Mononuclear cell (primary cell): ENCODE data around the gene C11orf71. TPM values are rescaled to one million over a fixed set of nuclear protein-coding genes. Genes with fewer than 3 reads are reported as not detected.
A peak's percentile ranks its signal among the peaks of the same experiment; 100 is the strongest.

Experiments
- H3K27me3 ChIP-seq: 2 replicates; pipeline ENCODE4 v1.6.0; 2011; ENCODE audit warnings: low read length, control low read depth; ENCODE audit not compliant: insufficient read depth
- H3K4me1 ChIP-seq: 2 replicates; pipeline ENCODE4 v1.5.1; 2011; ENCODE audit warnings: mild to moderate bottlenecking, low read length, control low read depth; ENCODE audit not compliant: insufficient read depth
- H3K4me3 ChIP-seq: 2 replicates; pipeline ENCODE4 v1.5.1; 2011; ENCODE audit warnings: mild to moderate bottlenecking, low read length, moderate library complexity
- H3K9me3 ChIP-seq: 2 replicates; pipeline ENCODE4 v1.5.1; 2011; ENCODE audit warnings: low read depth, mild to moderate bottlenecking, control low read depth, low read length
- total RNA-seq: library from RNA; depleted of rRNA; stranded (reverse); fragments of >200 nt; gene quantifications from one replicate; pipeline ENCODE4 v1.2.3, GENCODE V29; 2012

Gene C11orf71, protein sequence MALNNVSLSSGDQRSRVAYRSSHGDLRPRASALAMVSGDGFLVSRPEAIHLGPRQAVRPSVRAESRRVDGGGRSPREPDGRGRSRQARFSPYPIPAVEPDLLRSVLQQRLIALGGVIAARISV
- total RNA-seq = 8.8 TPM

DNA sequence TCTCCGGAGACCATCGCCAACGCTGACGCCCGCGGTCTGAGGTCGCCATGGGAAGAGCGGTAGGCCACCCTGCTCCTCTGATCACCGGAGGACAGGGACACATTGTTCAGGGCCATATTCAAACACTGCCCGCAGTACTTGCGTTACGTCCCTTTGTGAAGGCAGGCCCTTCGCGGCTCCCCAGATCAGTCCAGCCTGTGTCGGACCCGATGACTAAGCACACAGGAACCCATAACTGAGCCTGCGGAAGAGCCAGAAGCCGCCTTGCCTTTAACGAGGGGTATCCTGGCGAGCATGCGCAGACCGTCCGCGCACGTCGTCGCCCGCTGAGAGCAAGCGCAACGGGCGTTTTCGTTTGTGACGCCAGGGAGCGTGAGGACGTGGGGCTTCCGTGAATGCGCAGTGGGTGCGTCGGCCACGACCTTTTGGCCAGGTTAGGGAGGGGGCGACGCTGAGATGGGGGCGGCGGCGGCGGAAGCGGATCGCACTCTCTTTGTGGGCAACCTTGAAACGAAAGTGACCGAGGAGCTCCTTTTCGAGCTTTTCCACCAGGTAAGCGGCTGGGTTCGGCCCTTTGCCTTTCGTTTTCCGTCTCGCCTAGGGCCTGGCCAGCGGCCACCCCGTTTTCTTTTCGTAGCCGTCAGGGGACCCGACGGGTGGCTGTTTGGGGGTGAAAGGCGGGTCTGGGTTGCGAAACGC lies at the start of gene C11orf71, which contains the start of gene RBM7:
TSS of gene C11orf71 (minus strand) at position 296 of the 699 bp plus-strand sequence. CDS start at position 116, 180 bp downstream.
TSS of gene RBM7 (plus strand) at position 451 of the 699 bp plus-strand sequence. CDS start at position 457, 6 bp downstream.
- Histone ChIP-seq H3K4me3 (peak within 1 kb of the TSS; percentile 91), H3K9me3 (no peaks in the 10 kb centered on the region), H3K27me3 (no peaks in the 10 kb centered on the region), H3K4me1 (peaks cover 25% of the 10 kb centered on the region)

DNA sequence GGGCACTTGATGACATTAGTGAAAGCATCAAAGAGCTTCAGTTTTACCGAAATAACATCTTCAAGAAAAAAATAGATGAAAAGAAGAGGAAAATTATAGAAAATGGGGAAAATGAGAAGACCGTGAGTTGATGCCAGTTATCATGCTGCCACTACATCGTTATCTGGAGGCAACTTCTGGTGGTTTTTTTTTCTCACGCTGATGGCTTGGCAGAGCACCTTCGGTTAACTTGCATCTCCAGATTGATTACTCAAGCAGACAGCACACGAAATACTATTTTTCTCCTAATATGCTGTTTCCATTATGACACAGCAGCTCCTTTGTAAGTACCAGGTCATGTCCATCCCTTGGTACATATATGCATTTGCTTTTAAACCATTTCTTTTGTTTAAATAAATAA lies 49.5 kb upstream of the C11orf71 start:
- no peaks in the 10 kb centered on the region for H3K9me3 ChIP-seq
- no peak overlapping the region for H3K4me3 ChIP-seq
- no peaks in the 10 kb centered on the region for H3K4me1 ChIP-seq
- H3K27me3 ChIP-seq = no peaks in the 10 kb centered on the region

DNA sequence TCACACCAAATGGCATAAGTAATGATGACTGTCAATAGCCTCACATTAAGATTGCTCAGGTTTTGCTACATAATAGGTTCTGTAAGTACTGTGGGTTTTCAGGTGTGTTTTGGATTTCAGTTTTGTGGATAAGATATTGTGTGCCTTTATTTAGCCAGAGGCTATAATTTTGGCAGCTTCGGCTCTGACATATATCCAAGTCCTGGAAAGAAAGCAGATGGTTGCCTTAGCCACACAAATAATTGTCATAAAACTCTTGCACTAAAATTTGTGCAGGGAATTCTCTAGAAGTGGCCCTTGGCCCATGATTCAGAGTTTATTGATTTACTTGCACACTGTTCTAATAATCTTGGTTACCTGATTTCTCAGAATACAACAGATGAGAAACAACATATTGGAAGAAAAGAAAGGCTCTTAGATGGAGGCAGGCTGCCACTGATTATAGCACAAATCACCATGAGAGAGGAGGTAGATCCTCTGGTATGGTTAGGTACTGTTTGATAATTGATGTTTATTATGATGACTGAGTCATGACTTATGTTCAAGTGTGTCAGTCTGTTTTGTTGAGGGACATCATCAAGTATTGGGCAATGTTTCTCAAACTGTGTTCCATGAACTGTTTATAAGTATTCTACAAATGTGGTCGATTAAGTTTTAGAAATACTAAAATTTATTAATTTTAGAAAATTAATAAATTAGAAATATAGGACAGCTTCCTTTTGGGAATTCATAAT lies 48.6 kb upstream of the C11orf71 start:
- no peaks in the 10 kb centered on the region for H3K27me3 ChIP-seq
- no peak overlapping the region for H3K4me3 ChIP-seq
- H3K4me1 ChIP-seq = no peaks in the 10 kb centered on the region
- H3K9me3 ChIP-seq = no peaks in the 10 kb centered on the region

DNA sequence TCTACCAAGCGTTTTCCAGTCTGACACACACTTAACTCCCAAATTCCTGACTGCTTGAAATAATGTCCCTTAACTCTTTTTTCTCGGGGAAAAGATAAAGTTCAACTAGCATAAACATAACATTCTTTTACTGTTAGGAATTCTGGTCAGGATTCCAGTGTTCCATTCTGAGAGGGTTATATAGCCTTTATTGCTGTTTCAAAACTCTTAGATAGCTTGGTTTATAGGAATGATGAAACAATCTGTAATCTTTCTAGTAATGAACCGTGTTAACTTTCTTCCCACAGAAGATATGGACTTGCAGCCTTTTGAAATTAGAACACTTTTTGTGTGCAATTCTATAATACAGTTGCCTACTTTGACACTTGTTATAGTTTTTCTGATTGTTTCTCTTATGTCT lies 47.6 kb upstream of the C11orf71 start:
- Histone ChIP-seq H3K9me3 (no peaks in the 10 kb centered on the region), H3K4me3 (no peak overlapping the region), H3K27me3 (no peaks in the 10 kb centered on the region), H3K4me1 (no peaks in the 10 kb centered on the region)

DNA sequence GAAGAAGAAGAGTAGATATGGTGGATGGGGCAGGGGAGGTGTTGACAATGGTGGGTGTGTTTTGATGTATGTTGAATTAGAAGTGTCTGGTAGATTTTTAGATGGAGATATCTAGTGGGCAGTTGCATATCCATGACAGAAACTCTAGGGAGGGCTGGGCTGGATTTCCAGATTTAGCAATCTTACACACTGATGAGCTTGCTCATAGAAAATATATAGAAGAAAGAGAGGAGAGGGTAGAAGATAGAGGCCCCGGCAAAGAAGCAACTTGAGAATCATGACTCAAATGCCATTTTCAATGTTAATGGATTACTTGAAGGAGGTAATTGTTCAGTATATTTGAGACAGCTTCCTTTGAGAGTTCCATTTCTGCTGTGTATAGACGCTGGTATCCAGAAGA lies 47.1 kb upstream of the C11orf71 start:
- Histone ChIP-seq H3K9me3 (no peaks in the 10 kb centered on the region), H3K4me3 (no peak overlapping the region), H3K27me3 (no peaks in the 10 kb centered on the region), H3K4me1 (no peaks in the 10 kb centered on the region)

DNA sequence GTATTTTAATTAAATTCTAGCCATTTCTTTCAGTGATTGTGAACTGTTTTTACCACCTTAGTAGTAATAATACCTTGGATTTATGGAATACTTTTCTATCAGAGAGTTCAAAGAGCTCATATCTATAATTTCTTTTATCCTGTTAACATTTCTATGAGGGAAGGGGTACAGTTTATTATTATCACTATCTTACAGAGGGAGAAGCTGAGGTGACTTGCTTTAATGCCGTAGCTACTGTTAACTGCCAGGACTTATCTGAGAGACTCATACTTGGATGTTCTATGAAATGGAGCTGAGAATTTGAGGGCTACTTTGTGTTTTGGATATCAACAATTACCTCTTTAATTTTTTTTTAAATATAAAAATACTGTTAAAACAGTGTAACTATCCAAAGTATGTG lies 42.2 kb upstream of the C11orf71 start:
- H3K27me3 ChIP-seq = no peaks in the 10 kb centered on the region
- no peaks in the 10 kb centered on the region for H3K9me3 ChIP-seq
- no peak overlapping the region for H3K4me3 ChIP-seq
- H3K4me1 ChIP-seq = peaks cover 14% of the 10 kb centered on the region

DNA sequence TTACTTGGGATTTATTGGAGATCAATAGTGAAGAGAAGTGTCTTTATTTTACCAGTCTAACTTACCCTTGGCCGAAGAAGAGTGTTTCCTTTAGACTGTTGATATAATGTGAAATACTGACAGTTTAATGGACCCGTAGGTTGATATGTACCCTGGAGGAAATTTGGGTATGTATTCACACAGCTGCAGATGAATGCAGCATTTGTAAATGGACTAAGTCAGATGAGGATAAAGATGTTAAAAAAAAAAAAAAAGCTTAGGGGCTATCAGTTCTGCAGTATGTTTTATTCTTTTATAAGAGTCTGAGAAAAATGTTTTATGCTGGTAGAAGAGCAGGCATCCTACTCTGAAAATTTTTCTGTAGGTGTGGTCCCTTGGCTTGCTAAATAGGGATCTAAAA lies 41.6 kb upstream of the C11orf71 start:
- H3K4me3 ChIP-seq = no peak overlapping the region
- H3K27me3 ChIP-seq = no peaks in the 10 kb centered on the region

DNA sequence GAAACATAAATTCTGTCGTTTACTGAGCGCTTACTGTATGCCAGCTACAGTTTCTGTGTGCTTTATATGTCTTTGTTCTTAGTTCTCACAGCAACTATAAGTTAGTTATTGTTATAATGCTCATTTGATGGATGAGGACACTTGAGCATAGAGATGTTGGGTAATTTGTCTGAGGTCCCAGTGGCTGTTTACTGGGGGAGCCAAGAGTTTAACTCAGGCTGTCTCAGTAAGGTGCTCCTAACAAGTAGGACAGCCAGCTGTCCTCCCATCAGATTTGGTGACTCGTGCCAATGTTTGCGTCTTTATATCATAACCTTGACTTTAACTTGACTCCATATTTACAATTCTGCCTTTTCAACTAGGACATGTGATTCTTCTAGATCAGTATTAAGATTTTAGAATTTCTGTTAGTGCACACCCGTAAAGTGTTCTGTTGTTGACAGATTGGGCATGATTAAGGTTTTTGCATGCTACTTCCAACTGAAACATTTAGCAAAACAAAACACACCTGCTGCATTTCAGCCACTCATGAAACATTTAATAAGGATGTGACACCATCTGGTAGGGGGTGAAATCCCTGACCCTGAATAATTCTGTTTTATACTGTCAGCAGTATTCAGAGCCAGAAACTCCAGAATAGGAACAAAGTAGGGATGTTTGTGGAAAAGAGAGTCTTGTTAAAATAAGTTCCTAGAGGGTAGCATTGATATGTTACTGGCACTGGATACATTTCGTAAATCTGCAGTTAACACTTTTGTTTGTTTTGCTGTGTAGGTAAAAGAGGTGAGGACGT lies 40.9 kb upstream of the C11orf71 start:
- Histone ChIP-seq H3K4me1 (peaks cover 14% of the 10 kb centered on the region), H3K4me3 (no peak overlapping the region), H3K27me3 (no peaks in the 10 kb centered on the region), H3K9me3 (no peaks in the 10 kb centered on the region)

More for the DNA sequence above, 41.6 kb upstream of the C11orf71 start:
- no peaks in the 10 kb centered on the region for H3K9me3 ChIP-seq
- peaks cover 14% of the 10 kb centered on the region for H3K4me1 ChIP-seq

DNA sequence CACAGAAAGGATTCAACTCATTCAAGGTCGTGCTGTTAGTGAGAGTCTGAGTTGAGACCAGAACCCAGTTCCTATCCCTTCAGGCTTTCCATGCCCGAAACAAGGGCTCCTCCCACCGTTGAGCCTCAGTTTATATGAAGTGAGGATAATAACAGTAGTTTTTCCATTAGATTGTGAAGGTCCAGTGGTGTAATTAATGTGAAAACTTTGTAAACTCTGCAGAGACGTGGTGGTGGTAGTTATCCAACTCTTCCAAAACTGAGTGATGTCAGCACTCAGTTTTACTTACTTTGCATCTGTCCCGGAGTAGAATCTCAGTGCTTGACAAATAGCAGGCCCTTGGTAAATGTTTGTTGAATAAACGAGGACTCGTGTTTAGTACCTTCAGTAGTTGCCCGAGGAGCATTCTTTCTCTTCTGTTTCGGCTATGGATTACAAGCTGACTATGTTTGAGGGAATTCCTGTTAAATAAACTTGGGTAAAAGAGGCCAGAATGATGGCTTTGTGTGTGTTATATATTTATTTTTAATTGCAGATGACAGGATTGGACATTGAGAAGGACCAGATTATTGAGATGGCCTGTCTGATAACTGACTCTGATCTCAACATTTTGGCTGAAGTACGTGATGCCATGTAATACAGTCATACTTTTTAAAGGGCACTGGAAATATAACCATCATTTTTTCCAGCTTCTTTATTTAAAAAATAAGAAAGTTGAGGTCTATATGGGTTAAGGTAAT lies 40.0 kb upstream of the C11orf71 start:
- no peaks in the 10 kb centered on the region for H3K9me3 ChIP-seq
- peaks cover 14% of the 10 kb centered on the region for H3K4me1 ChIP-seq
- H3K27me3 ChIP-seq = no peaks in the 10 kb centered on the region
- peak overlapping the region; percentile 66 for H3K4me3 ChIP-seq

DNA sequence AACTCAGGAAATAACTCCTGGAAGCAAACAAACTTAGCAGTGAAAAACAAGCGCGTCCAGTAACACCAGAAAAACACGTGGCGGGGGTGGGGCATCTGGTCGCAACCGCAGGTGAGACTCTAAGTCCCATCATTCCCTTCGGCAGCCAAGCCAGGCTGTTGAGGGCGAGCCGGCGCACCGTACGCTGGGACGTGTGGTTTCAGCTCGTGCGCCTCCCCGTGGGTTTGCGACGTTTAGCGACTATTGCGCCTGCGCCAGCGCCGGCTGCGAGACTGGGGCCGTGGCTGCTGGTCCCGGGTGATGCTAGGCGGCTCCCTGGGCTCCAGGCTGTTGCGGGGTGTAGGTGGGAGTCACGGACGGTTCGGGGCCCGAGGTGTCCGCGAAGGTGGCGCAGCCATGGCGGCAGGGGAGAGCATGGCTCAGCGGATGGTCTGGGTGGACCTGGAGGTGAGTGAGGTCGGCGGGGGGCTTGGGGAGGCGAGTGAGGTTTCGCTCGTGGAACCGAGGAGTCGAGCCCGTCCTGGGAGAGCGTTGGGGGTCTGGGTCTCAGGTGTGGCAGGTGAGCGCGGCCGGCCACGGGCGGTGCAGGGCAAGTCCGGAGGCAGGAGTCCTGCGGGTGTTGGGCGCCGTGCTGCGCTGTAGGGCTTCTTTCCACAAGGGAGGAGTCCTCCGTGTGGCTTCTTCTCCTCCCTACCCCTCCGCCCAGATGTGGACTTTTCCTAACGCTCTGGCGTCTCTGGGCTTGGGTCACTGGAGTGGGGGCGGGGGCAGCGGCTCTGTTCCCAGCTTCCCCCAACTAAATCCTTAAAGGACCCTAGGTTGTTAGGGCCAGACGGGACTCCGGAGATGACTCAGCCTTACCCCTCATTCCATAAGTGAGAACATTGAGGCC lies 39.2 kb upstream of the C11orf71 start, which contains the start of gene REXO2:
TSS of gene REXO2 (plus strand) at position 239 of the 892 bp plus-strand sequence. CDS start at position 301, 62 bp downstream.
- H3K9me3 ChIP-seq = no peaks in the 10 kb centered on the region
- peaks cover 14% of the 10 kb centered on the region for H3K4me1 ChIP-seq
- H3K4me3 ChIP-seq = peak within 1 kb of the TSS; percentile 66
- no peaks in the 10 kb centered on the region for H3K27me3 ChIP-seq

DNA sequence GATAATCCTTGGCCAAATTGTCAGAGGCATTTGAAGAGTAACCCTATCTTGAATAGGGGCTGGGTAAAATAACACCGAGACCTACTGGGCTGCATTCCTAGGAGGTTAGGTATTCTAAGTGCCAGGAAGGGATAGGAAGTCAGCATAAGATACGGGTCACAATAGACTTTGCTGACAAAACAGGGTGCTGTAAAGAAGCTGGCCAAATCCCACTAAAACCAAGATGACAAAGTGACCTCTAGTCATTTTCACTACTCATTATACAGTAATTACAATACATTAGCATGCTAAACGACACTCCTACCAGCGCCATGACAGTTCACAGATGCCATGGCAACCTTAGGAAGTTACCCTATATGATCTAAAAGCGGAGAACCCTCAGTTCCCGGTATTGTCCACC lies 38.0 kb upstream of the C11orf71 start:
- H3K27me3 ChIP-seq = no peaks in the 10 kb centered on the region
- peaks cover 14% of the 10 kb centered on the region for H3K4me1 ChIP-seq
- no peaks in the 10 kb centered on the region for H3K9me3 ChIP-seq
- H3K4me3 ChIP-seq = no peak overlapping the region

DNA sequence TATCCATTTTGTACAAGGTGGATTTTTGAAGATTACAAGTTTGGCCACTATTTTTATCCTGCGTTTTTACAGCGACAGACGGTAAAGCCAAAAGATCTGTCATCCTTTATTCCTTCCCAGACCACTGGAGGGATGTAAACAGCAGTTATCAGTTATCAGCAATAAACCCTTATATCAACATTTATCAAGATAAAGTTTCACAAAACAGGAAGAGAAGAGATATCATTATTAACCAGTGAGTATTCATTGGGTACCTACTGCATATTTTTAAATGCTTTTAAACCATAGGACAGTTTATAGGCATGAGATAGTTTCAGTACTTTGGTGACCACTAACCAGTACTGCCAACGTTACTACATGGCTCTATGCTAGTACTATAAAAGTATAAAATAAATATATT lies 33.1 kb upstream of the C11orf71 start:
- peaks cover under 1% of the 10 kb centered on the region for H3K4me1 ChIP-seq
- no peaks in the 10 kb centered on the region for H3K9me3 ChIP-seq

DNA sequence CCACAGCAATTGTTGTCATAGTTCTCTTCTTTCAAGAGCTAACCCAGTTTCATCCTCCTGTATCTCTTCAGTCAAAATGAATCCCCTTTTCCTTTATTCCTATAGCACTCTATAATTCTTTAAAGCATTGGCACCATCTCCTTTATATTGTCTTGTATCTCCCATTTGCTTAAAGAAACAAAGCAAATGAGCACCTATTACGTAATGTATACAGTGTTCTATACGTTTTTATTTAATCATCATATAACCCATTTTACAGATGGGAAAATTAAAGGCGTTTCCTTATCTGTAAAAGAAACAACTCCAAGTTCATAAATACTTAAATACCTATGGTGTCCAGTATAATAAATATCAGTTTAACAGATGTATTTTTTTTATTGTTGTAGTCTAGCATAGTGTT lies 32.6 kb upstream of the C11orf71 start:
- no peaks in the 10 kb centered on the region for H3K9me3 ChIP-seq
- no peaks in the 10 kb centered on the region for H3K27me3 ChIP-seq
- H3K4me3 ChIP-seq = no peak overlapping the region
- H3K4me1 ChIP-seq = no peaks in the 10 kb centered on the region

More for the DNA sequence above, 33.1 kb upstream of the C11orf71 start:
- Histone ChIP-seq H3K4me3 (no peak overlapping the region), H3K27me3 (no peaks in the 10 kb centered on the region)
